Inflammatory macrophage treated with lipopolysaccharide for 4 hours (primary cell): Measurements from ENCODE around the gene ZNF740.
"Not testable (repeated sequence)": the region's sequence is repeated elsewhere in the genome, so short reads cannot be mapped to it uniquely, and the experiment has no call there.

Experiments used
- DNase-seq: peaks from one replicate; pipeline ENCODE4 v3.0.0-alpha.2; 2020

The ZNF740 gene, protein sequence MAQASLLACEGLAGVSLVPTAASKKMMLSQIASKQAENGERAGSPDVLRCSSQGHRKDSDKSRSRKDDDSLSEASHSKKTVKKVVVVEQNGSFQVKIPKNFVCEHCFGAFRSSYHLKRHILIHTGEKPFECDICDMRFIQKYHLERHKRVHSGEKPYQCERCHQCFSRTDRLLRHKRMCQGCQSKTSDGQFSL

DNA sequence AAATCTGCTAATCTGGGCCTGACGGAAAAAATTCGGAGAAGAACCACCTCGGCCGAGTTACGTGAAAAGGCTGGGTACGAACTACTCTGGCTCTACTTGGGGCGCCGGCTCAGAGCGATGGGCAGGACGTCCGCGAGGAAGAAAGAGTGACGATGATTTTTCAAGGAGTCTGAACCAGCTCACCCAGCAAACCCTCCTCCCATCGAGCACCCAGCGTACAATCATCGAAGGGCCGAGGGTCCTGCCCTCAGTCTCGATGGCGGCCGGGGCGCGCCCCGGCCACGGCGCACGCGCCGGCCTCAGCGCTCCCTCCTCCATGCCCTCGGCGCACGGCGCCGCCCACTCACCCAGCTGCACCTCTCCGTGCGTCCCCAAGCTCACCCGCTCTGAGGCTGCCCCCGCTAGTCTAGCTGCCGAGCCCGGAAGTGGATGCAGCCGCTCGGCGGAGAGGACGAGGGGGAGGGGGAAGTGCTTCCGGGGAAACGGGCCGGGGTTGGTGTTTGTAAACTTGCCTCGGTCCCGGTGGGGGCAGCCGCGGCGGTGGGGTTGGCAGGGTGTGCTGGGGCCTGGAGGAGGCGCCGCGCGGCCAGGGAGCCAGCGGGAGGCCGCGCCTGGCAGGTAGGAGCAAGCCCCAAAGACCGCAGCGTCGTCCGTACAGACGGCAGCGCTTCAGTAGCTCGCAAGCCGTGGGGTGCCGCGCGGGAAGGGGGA lies at the start of gene ZNF740, which contains the start of gene CSAD:
TSS of gene ZNF740 (plus strand) at position 503 of the 711 bp plus-strand sequence. CDS start 1,262 bp downstream, outside the sequence.
TSS of gene CSAD (minus strand) at position 706 of the 711 bp plus-strand sequence. CDS start 7,455 bp downstream, outside the sequence.
- peak; percentile 97 for DNase-seq

DNA sequence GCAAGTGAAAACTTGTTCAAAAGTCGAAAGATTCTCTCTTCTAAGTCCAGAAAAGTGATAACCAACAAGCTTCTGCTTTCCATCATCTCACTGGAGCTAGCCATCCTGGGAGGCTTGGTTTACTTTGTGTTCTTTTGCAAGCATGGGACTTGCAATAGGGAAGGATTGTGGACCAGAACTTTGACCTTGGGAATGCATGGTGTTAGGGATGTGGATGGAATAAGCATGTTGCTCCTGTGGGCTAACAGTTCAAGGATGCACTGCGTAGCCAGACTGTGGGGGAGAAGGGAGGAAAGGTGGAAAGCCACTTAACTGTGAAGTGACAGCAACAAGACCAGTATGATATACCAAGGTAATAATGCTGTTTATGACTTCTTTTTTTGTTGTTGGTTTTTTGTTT lies 48.7 kb upstream of the ZNF740 start:
- DNase-seq: no peak

DNA sequence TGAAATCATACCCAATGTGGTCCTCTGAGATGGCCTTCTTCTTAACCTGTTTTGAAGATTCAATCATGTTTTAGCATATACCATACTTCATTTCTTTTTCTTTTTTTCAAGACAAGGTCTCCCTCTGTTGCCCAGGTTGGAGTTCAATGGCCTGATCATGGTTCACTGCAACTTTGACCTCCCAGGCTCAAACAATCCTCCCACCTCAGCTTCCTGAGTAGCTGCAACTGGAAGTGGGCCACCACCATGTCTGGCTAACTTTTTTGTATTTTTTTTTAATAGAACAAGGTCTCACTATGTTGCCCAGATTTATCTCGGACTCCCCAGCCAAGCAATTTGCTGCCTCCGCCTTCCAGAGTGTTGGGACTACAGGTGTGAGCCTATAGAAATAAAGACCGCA lies 46.8 kb upstream of the ZNF740 start:
- DNase-seq: no peak

- no peak for DNase-seq
These were observed 37.2 kb upstream of the ZNF740 start for GRCh38 chr12:53143355-53143754.

DNA sequence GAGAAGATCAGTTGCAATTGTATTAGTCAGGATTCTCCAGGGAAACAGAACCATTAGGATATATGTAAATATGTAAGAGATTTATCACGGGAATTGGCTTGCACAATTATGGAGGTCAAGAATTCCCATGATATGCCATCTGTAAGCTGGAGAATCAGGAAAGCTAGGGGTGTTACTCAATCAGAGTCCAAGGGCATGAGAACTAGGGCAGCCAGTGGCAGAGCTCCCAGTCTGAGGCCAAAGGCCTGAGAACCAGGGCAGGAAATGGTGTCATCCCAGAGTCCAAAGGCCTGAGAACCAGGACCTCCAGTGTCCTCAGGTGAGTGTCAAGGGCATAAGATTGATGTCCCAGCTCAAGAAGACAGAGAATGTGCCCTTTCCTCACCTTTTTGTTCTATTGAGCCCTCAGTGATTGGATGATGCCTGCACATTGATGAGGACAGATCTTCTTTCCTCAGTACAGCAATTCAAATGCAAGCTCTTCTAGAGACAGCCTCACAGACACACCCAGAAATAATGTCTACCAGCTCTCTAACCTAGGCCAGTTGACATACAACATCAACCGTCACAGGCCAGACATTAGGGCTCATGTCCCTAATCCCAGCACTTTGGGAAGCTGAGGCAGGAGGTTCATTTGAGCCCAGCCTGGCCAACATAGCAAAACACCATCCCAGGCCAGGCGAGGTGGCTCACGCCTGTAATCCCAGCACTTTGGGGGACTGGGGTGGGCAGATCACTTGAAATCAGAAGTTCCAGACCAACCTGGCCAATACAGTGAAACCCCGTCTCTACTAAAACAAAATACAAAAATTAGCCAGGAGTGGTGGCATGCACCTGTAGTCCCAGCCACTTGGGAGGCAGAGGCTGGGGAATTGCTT lies 34.9 kb upstream of the ZNF740 start:
- no peak for DNase-seq

GRCh38 chr12:53147181-53147580 lies 33.3 kb upstream of the ZNF740 start:
- no peak for DNase-seq

GRCh38 chr12:53147653-53148052 lies 32.9 kb upstream of the ZNF740 start:
- no peak for DNase-seq

DNA sequence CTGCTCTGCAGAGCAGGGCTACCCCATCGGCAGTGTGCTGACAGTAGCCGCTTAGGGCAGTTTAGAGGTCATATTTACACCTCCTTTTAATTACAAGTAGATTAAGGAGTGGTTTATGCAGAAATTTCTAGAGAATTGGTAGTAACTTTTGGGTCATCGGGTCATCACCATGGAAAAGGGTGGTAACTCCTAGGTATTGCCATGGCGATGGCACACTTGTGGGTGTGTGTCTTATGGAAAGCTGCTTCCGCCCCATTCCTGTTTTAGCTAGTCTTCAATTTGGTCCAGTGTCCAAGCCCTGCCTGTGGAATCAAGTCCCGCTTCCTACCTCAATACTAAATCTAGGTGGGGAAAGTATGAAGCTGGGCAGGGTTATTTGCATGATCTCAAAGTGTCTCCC lies 29.5 kb upstream of the ZNF740 start:
- no peak for DNase-seq

GRCh38 chr12:53152390-53152789 lies 28.1 kb upstream of the ZNF740 start:
- DNase-seq: no peak

GRCh38 chr12:53159195-53159839 lies 21.2 kb upstream of the ZNF740 start:
- peak; percentile 74 for DNase-seq

DNA sequence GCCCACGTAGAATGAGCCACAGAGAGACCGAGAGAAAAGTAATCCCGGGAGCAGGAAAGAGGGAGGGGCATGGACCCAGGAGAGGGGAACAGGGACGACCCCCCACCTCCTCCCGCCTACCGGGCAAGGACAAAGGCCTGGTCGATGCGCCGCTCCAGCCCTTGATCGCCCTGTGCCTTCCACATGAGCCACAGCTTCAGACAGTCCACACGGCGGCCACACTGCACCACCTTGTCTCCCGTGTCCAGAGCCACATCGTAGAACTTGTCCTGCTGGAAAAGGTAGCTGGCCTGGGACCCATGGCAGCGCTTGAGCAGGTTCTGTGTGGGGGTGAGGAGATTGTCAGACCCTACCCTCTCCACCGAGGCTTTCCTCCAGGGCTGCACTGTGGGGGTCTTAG lies 20.5 kb upstream of the ZNF740 start:
- DNase-seq: no peak

DNA sequence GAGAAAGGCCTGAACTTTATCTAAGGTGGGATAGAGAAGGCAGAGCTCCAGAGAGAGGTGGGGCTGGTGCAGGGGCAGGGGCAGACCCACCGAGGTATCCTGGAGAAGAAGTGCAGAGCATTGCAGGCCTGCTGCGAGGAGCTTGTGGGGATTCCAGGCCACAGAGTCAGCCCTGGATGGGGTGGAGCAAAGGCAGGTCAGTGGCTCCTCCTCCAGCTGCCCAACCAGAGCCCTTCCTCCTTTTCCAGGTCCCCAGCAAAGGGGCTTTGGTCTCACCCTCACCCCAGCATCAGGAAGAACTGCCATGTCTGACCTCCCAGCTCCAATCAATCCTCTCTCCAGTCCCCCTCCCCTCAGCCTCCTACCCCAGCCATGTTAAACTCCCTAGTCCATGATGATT lies 19.8 kb upstream of the ZNF740 start:
- DNase-seq: no peak

GRCh38 chr12:53161119-53161911 lies 19.2 kb upstream of the ZNF740 start:
- no peak for DNase-seq

DNA sequence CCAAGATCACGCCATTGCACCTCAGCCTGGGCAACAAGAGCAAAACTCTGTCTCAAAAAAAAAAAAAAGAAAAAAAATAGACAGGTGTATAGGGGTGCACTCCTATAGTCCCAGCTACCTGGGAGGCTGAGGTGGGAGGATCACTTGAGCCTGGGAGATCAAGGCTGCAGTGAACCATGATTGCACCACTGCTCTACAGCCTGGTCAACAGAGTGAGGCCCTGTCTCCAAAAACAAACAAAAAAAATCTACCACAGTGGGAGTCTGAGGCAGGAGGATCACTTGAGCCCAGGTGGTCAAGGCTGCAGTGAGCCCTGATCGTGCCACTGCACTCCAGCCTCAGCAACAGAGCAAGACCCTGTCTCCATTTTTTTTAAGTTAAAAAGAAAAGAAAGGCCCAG lies 17.5 kb upstream of the ZNF740 start:
- not testable (repeated sequence) for DNase-seq

DNA sequence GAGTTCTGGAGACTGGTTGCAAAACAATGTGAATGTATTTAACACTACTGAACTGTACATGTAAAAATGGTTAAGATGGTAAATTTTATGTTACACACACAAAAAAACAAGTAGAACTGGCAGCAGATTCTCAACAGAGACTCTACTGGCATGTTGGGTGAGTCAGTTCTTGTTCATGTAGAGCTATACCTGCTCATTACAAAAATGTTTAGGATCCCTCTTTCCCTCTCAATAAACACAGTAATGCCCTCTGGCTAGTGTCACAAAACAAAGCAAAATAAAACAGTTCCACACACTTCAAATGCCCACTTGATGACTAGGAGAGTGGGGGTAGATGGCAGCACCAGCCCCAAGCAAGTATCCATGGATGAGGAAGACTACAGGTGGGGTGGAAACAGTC lies 13.7 kb upstream of the ZNF740 start:
- DNase-seq: no peak

DNA sequence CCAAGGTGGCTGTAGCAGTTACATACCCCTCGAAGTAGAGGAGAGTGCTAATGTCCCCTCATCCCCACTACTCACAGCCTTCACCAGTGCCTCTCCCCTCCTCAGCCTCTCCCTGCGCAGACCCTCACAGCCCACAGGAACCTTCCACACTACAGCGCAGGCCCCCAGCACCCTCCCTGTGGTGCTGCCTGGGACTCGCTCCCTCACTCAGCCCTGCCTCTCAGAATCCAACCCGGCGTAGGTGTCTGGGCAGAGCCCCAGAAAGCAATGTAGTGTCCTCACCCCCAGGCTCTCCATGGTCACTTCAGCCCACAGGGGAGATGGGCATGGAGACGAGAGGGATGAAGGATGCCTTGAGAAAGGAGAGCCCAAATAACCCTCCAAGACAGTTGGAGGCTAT lies 10.9 kb upstream of the ZNF740 start:
- DNase-seq: no peak

GRCh38 chr12:53170215-53170614 lies 10.3 kb upstream of the ZNF740 start:
- DNase-seq: no peak

GRCh38 chr12:53170876-53171724 lies 9.4 kb upstream of the ZNF740 start:
- no peak for DNase-seq

DNA sequence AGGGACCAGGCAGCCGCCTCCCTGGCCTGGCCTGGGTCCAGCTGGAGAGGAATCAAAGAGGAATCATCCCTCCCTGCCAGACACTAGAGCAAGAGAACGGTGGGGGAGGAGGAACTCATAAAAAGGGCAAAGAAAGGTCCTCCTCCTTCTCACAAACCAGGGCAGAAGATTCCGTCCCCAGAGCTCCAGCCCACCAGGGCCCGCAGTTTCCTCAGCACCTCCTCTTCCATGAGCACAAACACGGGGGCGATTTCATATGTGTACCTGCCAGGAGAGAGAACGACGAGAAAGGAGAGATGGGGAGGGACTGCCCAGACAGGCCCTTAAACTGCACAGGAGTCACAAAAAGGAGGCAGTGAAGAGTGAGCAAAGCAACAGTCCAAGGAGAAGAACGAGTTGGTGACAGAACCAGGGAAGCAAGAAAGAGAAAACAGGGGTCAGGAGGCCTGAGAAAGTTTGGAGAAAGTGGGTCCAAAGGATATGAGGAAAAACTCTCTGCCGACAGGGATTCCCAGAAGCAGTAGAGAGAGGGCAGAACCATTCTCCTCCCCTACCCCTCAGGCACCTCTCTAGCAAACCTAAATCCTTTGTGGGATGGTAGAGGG lies 8.7 kb upstream of the ZNF740 start:
- no peak for DNase-seq

- no peak for DNase-seq
These were observed 8.2 kb upstream of the ZNF740 start for GRCh38 chr12:53172352-53172751.
